Mesenteric fat pad (tissue), 1 donor: Measurements from ENCODE around the gene LYL1. TPM values are rescaled to one million over a fixed set of nuclear protein-coding genes. Genes with fewer than 3 reads are reported as not detected.
"Not testable (repeated sequence)": the region's sequence is repeated elsewhere in the genome, so short reads cannot be mapped to it uniquely, and the experiment has no call there.

Source experiments
- DNase-seq: peaks from one replicate; pipeline ENCODE4 v3.0.0-alpha.2; 2020; ENCODE audit warnings: low spot score
- long read RNA-seq: library from polyadenylated mRNA; unstranded; transcript quantifications from one replicate; pipeline ENCODE4 v2.0.0, GENCODE V29; 2020
- total RNA-seq: library from RNA; stranded (reverse); fragmentation: NEBNext Ultra II Directional; extraction: Animal tissue kit (Norgen Biotek cat#: 25700); gene quantifications from one replicate; pipeline ENCODE4 v1.2.1, GENCODE V29; 2021
- donor health status: DM: yes; HTN: yes; CAD: no.

Gene LYL1
- total RNA-seq, result 11.5 TPM
- long read RNA-seq, partial matches to known transcripts, result 1 of 1 reads
- long read RNA-seq, other reads (novel, unspliced or antisense), result 0 of 1 reads

- peak; percentile 96 for DNase-seq
Measured at GRCh38 chr19:13102666-13103580, at the start of gene LYL1. Gene LYL1, minus strand, starts transcription at chr19:13102858. Its CDS starts 1,687 bp downstream, at chr19:13101171.

- peak; percentile 99 for DNase-seq
Measured at GRCh38 chr19:13151605-13152355, 49.1 kb upstream of the LYL1 start.

DNA sequence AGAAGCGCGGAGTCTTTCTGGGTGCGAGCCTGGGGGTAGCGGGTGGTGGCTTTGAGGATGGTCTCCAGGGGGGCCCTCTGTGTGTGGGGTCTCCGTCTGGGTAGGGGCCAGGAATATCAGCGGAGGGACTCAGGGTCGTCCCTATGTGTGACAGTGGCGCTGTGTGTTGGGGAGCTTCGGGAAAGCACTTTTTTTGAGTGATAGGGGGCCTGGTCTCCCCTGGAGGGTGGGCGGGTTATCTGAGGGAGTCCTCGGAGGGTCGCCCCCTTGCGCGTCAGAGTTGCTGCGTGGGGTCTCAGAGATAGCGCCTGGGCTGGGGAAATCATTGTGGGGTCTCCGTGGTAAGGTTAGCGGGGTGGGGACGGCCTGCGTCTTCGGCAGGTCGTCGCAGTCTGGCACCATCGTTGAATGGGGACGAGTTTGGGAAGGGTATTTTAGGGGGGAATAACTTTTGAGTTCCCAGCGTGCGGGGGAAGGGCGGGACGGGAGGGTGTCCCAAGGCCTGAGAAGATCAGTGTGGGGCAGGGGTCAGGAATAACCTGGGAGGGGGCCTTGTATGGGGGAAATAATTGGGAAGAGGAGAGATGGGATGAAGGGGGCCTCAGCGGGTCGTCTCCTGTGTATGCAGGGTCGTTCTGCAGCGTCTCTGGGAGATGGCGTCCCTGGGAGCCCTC lies 48.4 kb upstream of the LYL1 start:
- DNase-seq, result no peak

GRCh38 chr19:13150187-13150930 lies 47.7 kb upstream of the LYL1 start, which contains the start of the genes IER2 and STX10:
Gene IER2, plus strand, starts transcription at chr19:13150411. Its CDS starts 2,776 bp downstream, at chr19:13153187.
Gene STX10, minus strand, starts transcription at chr19:13150375. Its CDS starts 202 bp downstream, at chr19:13150173.
- DNase-seq, result peak; percentile 99

- DNase-seq, result no peak
Measured at GRCh38 chr19:13149628-13150186, 47.0 kb upstream of the LYL1 start.

DNA sequence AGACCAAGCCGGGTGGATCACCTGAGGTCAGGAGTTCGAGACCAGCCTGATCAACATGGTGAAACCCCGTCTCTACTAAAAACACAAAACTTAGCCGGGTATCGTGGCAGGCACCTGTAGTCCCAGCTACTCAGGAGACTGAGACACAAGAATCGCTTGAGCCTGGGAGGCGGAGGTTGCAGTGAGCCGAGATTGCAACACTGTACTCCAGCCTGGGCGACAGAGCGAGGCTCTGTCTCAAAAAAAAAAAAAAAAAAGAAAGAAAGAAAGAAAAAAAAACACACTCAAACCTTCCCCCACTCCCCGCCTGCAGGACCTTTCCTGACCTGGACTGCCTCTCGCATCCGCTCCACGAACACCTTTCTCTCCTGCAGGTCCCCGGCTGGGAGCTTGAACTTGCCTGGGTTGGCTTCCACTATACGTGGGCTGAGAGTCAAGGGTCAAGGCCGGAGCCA lies 46.5 kb upstream of the LYL1 start:
- not testable (repeated sequence) for DNase-seq

GRCh38 chr19:13146763-13147563 lies 44.3 kb upstream of the LYL1 start:
- DNase-seq, result no peak

DNA sequence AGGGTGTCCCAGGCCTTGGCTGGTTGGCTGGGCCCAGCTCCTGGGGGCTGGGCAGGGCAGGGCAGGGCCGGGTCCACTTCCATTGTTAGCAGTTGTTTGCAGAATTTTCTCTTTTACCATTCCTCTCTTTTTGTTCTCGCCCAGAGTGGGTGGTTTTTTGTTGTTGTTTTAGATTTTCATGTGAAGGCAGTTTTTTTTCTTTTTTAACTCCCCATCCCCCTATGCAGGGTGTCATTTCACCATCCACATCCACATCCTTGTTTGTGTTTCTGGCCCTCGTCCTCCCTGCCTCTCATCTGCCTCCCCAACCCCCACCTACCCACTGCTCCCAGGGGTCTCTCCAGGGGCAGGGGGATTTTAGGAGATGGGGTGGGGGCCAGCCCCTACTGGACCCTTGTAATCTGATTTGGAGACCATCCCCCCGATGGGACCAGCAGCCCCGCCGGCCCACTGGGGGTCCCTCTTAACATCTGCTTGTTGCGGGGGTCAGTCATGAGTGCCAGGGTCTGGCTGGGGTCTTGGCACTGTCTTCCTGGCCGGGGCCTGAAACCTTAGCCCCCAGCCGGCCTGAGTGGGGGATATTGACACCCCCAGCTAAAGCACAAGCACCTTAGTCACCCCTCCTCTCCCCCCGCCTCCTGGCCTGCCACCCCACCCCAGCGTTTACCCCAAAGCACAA lies 37.1 kb upstream of the LYL1 start:
- DNase-seq, result no peak

DNA sequence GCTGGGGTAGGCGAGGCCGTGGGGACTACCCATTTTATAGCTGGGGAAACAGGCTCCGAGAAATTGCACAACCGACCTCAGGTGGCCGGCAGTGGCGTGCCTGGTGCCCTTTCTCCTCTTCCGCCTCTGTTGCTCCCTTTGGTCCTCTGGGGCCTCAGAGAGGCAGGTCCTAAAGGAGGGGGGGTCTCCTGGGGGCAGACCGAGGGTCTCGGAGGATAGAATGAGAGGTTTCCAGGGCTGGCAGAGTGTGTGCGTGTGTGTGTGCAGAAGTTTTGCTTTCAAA lies 36.2 kb upstream of the LYL1 start:
- DNase-seq, result no peak

GRCh38 chr19:13138171-13138915 lies 35.7 kb upstream of the LYL1 start:
- no peak for DNase-seq

GRCh38 chr19:13137290-13137794 lies 34.7 kb upstream of the LYL1 start:
- no peak for DNase-seq

DNA sequence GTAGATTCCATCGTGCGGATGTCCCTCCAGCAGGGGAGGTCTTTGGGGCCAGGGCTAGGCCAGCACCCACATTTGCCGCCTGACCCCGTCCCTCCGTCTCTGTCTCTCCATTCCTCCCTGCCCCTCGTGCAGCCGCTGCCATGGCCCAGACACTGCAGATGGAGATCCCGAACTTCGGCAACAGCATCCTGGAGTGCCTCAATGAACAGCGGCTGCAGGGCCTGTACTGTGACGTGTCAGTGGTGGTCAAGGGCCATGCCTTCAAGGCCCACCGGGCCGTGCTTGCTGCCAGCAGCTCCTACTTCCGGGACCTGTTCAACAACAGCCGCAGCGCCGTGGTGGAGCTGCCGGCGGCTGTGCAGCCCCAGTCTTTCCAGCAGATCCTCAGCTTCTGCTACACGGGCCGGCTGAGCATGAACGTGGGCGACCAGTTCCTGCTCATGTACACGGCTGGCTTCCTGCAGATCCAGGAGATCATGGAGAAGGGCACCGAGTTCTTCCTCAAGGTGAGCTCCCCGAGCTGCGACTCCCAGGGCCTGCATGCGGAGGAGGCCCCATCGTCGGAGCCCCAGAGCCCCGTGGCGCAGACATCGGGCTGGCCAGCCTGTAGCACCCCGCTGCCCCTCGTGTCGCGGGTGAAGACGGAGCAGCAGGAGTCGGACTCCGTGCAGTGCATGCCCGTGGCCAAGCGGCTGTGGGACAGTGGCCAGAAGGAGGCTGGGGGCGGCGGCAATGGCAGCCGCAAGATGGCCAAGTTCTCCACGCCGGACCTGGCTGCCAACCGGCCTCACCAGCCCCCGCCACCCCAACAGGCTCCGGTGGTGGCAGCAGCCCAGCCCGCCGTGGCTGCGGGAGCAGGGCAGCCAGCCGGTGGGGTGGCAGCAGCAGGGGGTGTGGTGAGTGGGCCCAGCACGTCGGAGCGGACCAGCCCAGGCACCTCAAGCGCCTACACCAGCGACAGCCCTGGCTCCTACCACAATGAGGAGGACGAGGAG lies 32.7 kb upstream of the LYL1 start:
- DNase-seq, result no peak

- DNase-seq, result no peak
Measured at GRCh38 chr19:13134626-13135025, 32.0 kb upstream of the LYL1 start.

DNA sequence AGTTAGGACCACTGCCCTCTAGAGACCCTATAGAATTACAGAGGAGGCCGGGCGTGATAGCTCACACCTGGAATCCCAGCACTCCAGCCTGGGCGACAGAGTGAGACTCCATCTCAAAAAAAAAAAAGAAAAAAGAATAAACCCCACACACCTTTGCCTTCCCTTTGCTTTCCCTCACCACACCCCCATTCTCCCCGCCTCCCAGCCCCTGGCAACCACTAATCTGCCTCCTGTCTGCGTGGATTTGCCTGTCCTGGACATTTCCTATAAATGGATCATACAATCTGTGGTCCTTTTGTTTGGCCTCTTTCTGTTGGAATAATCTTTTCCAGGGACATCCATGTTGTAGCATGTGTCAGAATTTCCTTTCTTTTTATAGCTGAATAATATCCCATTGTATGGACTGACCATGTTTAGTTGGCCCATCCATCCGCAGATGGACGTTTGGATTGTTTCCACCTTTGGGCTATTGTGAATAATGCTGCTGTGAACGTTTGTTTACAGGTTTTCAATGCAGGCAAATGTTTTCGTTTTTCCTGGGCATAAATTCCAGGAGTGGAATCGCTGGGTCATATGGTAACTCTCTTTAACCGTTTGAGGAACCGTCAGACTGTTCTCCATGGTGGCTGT lies 30.7 kb upstream of the LYL1 start:
- no peak for DNase-seq

DNA sequence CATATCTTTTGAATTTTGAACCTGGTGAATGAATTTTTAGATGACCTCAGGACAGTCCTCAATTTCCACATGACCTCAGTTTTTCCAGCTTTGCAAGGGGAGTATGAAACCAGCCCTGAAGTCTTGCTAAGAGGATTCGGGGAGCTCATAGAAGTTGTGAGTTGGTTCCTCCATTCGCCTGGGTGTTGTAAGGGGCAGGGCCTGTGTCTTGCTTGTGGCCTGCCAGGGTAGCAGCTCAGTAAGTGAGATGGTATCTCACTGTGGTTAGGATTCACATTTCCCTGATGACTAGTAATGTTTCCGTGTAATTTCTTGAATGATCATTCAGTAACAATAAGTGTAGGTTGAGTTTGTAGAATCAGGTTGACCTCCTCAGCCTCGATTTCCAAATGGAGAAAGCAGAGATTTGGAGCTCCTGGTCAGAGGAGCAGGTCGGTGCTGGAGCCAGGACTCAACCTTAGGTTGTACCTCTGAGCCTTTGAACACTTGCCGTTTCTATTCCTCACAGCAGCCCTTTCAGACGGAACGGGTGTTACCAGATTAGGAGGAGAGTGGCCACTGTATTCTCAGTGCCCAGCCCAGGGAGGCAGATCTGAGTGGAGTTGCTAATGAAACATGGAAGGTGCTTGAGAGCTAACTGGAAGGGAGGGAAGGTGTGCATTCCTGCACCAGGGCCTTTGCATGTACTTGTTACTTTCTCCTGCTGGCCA lies 30.0 kb upstream of the LYL1 start:
- DNase-seq, result no peak
